H1 (cell line): ENCODE measurements around the gene TRIM68.

Experiments used
- EP300 ChIP-seq, 2 experiments: IDR thresholded peaks; 1 replicate in 1 of 2; 2 replicates in 1 of 2; pipeline ENCODE4 v1.6.1; 2011 to 2012; ENCODE audit warnings: low read depth in 2 of 2, low read length in 2 of 2, mild to moderate bottlenecking in 2 of 2, borderline replicate concordance in 1 of 2, inconsistent platforms in 1 of 2, moderate library complexity in 1 of 2
- TF ChIP-seq, protein P1 (sequence below), 3 experiments: IDR thresholded peaks; 1 replicate in 2 of 3; 2 replicates in 1 of 3; pipeline versions ENCODE4 v1.5.1 to v1.6.1; 2011; ENCODE audit warnings: low read length in 3 of 3, mild to moderate bottlenecking in 3 of 3, inconsistent platforms in 2 of 3, low read depth in 1 of 3, moderate library complexity in 1 of 3; ENCODE audit not compliant: insufficient read depth in 1 of 3; ENCODE audit errors: control extremely low read depth in 1 of 3

DNA sequence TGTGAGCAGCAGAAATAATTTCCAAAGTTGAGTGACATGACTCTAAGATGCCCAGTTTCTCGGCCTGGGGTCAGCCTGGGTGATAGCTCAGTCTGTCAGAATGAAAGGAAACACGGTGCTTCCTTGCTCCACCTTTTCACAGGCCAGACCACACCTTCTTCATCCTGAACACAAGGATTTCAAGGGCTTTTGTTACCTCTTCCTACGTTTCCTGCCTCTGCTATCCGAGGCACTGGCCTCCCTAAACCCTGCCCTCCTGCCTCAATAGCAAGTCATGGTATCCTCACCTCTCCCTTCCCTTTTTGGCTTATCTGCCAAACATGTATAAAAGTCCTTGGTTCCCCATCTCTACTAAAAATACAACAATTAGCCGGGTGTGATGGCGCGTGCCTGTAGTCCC is 34.0 kb upstream of the TRIM68 start:
- no peak for TF ChIP-seq EP300 (IDR thresholded peaks at IDR 0.05; ENCODE audit: borderline replicate concordance in 1 of 2, low read depth in 2 of 2, low read length in 2 of 2)
- TF ChIP-seq, protein P1, sequence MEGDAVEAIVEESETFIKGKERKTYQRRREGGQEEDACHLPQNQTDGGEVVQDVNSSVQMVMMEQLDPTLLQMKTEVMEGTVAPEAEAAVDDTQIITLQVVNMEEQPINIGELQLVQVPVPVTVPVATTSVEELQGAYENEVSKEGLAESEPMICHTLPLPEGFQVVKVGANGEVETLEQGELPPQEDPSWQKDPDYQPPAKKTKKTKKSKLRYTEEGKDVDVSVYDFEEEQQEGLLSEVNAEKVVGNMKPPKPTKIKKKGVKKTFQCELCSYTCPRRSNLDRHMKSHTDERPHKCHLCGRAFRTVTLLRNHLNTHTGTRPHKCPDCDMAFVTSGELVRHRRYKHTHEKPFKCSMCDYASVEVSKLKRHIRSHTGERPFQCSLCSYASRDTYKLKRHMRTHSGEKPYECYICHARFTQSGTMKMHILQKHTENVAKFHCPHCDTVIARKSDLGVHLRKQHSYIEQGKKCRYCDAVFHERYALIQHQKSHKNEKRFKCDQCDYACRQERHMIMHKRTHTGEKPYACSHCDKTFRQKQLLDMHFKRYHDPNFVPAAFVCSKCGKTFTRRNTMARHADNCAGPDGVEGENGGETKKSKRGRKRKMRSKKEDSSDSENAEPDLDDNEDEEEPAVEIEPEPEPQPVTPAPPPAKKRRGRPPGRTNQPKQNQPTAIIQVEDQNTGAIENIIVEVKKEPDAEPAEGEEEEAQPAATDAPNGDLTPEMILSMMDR (IDR thresholded peaks at IDR 0.05; ENCODE audit: control extremely low read depth in 1 of 3, insufficient read depth in 1 of 3, low read depth in 1 of 3, low read length in 3 of 3) = no peak
